ENCODE measurements around the gene FBXL16.

FBXL16 gene

GRCh38 chr16:722835-723633 is 17.4 kb upstream of the FBXL16 start:
- no peak for DNase-seq (ENCODE audit: low spot score)

- no peak for DNase-seq (ENCODE audit: low spot score)
These were observed 16.4 kb upstream of the FBXL16 start for GRCh38 chr16:721765-722540.

- peak; percentile 82 for DNase-seq (ENCODE audit: low spot score)
These were observed 15.6 kb upstream of the FBXL16 start, which contains the start of gene ANTKMT for GRCh38 chr16:720990-721764. TSS of gene ANTKMT (plus strand) at chr16:721146. CDS start at chr16:721275, 129 bp downstream.

GRCh38 chr16:720447-720989 is 14.9 kb upstream of the FBXL16 start:
- peak; percentile 86 for DNase-seq (ENCODE audit: low spot score)

- DNase-seq (ENCODE audit: low spot score): peak; percentile 69
These were observed 14.3 kb upstream of the FBXL16 start for GRCh38 chr16:719815-720446.

- DNase-seq (ENCODE audit: low spot score): no peak
These were observed 13.3 kb upstream of the FBXL16 start for GRCh38 chr16:718922-719321.

- no peak for DNase-seq (ENCODE audit: low spot score)
These were observed 12.8 kb upstream of the FBXL16 start for GRCh38 chr16:718389-718788.

GRCh38 chr16:717450-718245 is 12.0 kb upstream of the FBXL16 start:
- DNase-seq (ENCODE audit: low spot score): no peak

- DNase-seq (ENCODE audit: low spot score): no peak
These were observed 11.2 kb upstream of the FBXL16 start for GRCh38 chr16:716768-717325.

- DNase-seq (ENCODE audit: low spot score): peak; percentile 81
These were observed 10.6 kb upstream of the FBXL16 start for GRCh38 chr16:716200-716568.

GRCh38 chr16:715477-716199 is 10.0 kb upstream of the FBXL16 start:
- no peak for DNase-seq (ENCODE audit: low spot score)

- peak; percentile 82 for DNase-seq (ENCODE audit: low spot score)
These were observed 9.2 kb upstream of the FBXL16 start, which contains the start of gene METRN for GRCh38 chr16:714558-715476. TSS of gene METRN (plus strand) at chr16:715118. CDS start at chr16:715290, 172 bp downstream.

GRCh38 chr16:714079-714478 is 8.5 kb upstream of the FBXL16 start:
- DNase-seq (ENCODE audit: low spot score): no peak

GRCh38 chr16:712740-713250 is 7.2 kb upstream of the FBXL16 start:
- DNase-seq (ENCODE audit: low spot score): peak; percentile 84

GRCh38 chr16:711548-712320 is 6.1 kb upstream of the FBXL16 start:
- DNase-seq (ENCODE audit: low spot score): peak; percentile 78

- no peak for DNase-seq (ENCODE audit: low spot score)
These were observed 5.5 kb upstream of the FBXL16 start for GRCh38 chr16:711084-711483.

- DNase-seq (ENCODE audit: low spot score): no peak
These were observed 5.0 kb upstream of the FBXL16 start for GRCh38 chr16:710500-711075.
